Activated CD4-positive, alpha-beta T cell treated with anti-CD3 and anti-CD28 coated beads, Interleukin-2, amount 50 U/mL, for 48 hours (primary cell): ENCODE measurements around the gene NENF.

ENCODE experiments used
- DNase-seq, 2 experiments: peaks; one replicate each; pipeline ENCODE4 v3.0.0-alpha.2; 2020

NENF gene

DNA sequence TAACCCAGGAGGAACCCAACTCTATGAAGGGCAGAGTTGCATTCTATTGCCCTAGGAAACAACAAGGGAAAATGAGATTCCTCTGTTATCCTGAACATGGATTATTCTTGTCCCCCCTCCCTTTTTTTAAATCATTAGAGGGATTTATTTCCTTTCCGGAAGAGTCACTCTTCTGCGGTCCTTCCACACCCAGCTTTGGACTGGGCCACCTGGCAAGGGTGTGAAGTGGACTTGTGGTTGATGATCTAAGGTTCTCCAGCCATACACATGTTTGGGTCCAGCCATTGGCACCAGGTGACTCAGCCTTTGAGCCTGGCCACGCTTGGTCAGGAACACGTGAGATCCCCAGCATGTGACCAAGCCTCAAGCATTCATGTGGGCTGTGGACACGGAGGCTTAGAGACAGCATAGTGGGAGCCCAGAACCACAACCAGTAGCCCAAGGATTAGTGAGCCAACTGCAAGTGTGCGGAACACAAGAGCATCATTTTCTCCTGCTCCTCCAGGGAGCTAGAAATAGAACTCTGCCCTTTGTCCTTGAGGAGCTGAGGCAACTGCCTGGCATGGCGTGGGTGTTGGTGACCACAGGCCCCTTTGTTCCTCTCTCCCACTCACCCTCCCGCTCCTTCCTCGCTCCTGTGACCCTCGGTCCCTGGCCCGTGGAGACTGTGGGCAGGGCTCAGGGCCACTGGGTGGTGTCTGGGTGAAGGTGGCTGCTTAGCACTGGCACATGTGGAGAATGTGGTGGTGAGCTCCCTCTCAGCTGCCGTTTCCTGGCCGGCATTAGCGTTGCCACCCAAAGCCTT, 50.1 kb downstream of the NENF start:
- no peak for DNase-seq

DNA sequence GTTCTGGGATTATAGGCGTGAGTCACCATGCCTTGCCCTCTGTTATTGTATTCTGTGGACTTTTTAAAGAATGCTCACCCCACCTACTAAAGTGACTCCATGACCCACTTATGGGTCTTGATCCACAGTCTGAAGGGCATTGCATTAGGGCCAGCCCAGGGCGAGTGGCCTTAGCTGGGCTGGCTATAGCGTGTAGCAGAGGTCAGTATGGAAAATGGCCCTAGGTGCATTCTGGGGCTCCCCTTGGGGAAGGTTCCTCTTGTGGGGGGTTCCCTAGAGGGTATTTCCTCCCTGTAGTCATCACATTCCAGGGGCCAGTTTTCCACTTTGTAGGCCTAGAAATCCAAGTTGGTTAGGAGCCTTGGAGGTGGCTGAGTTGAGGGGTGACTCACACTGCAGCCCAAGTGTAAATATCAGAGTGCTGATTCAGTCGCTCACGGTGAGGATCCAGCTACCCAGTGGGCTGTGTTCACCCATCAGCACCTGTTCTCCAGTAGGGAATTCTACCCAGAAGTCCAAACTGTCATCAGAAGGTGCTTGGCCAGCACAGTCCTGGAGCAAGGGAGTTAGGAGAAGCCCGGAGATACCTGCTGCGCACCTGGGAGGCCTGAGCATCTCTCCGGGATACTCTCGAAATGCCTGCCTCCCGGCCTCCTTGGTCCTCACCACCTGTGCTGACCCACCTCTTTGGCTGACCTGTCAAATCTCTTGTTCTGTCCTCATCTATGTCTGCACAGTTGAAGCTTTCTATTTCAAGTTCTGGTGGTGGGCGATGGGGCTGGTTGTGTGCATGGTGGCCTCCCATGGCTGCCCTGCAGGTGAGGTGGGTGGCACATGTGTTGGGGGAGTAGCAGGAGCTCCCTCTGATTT, 52.2 kb downstream of the NENF start:
- DNase-seq = no peak

DNA sequence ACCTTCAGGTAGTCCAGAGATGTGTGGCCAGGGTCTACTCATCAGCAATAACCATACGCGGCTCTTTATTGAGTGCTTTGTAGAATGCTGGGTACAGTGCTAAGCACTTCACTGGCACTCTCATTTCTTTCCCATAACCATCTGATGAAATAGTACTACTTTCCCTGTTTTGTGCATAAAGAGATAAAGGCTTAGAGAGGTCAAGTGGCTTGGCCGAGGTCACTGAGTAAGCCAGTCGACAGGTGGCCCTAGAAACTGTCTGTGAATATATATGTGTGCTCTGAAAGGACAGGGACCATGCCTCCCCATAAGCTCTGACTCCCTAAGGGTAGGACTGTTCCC, 52.8 kb downstream of the NENF start:
- no peak for DNase-seq

DNA sequence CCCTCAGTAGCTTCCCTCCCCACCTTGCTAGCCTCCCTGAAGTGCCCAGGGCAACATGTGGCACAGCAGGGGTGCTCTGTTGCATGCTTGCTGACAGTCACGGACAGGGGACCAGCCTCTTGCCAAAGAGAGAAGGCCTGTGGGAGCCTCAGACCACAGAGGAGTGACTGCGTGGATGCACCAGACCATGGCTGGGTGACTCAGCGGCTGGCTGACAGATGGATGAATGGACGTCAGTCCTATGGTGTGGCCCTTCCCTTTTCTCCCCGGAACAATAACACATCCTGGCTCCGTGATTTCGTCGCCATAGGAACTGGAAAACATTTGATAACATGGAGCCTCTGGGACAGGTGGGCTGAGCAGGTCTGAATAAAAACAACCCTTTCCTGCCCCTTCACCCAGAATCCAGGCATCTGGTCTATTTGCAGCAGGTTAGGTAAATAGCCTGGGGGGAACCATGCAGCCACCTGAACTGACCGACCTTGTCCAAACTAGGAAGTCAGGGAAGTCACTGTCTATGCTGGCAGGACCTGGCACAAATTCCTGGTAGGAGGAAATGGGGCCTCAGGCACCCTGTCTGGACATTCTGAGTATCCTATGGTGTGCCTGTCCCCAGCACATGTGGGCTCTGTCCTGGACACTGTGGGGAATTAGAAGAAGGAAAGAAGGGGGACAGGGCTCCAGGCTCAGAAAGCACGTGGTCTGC, 53.3 kb downstream of the NENF start:
- DNase-seq = no peak

DNA sequence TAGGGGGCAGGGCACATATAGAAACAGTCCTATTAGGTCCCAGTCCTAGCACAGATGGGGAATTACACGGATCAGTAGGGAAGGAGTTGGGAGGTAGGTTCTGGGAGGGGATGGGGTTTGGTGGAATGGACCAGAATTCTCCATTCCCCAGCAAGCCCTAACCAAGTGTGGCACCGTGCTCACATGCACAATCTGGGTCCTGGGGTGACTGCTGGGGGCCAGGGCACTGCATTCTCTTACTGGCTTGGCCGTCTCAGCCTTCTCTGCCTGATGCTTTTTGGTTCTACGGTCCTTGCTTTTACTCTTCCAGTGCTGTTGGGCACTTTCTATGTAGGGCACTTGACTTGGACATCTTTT, 53.9 kb downstream of the NENF start:
- no peak for DNase-seq

DNA sequence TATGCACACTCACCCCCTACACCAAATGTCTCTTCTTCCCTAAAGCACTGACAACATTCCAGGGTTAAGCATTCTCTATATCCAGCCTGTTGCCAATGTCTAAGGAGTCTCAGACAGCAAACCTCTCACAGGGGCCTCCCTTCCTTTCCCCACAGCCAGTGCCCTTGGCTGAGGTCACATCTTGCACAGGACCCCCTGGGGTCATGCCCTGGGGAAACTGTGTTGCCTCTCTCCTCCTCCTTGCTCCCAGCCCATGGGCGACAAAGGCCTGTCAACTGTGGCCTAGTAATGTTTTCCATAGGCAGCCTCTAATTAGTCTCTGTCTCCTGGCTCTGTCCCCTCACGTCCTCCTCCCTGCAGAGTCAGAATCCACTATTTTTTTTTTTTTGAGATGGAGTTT, 54.6 kb downstream of the NENF start:
- DNase-seq = no peak

DNA sequence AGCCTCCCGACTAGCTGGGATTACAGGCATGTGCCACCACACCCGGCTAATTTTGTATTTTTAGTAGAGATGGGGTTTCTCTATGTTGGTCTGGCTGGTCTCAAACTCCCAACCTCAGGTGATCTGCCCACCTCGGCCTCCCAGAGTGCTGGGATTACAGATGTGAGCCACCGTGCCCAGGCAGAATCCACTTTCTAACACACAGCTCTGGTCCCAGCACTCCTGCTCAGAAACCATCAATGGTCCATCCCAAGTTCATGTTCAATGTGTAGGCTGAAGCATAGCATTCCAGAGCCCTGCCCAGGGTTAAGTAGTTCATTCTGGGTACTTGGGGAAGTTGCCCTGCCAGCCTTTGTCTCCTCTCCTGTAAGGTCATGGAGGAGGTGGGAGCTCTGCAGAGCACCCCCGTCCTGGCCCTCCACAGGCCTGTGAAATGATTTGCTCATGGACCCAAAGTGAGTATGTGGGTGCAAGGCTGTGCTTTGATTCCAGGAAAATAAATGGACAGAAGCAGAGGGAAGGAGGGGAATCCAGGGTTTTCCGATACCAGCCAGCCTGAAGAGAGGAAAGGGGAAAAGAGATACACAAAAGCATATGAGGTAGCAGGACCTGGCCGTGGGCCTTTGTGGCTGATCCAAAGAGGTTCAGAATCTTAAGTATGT, 55.2 kb downstream of the NENF start:
- no peak for DNase-seq

DNA sequence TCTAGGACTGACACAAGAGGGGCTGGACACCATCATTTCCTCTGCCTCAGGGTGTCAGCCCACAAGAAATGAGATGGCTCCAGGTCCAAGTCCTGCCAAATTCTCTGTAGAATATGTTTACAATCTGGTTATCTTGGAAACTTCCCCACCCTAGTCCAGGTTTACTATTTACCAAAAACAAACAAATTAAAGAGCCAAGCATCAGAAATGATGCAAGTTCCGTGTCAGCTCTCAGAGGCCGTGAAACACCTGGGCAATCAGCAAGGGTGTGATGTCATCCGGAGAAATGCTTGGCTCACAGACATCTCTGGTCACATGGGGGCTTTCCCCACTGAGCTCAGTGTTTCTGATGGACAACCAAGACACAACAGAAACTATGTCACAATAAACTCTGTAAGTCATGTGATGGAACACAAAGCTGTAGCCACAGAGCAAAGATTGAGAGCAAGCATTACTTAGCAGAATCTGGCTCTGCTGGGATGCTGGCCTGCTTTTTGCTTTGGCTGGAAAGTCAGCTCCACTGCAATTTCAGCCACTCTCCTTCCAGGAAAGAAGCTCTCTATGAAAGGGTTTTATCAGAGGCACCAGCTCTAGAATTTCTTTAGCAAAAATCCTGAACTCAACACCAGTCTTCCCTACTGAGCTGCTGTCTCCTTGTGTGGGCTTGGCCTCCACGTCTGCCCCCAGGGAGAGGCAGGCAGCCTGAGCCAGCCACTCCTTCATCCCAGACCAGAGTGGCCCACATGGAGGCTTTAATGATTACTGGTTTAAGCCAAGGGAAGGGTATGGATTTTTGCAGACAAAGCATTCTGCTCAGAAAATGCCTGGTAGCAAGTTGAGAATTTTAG, 55.9 kb downstream of the NENF start:
- DNase-seq = peak in 1 of 2 experiments; percentile 35

DNA sequence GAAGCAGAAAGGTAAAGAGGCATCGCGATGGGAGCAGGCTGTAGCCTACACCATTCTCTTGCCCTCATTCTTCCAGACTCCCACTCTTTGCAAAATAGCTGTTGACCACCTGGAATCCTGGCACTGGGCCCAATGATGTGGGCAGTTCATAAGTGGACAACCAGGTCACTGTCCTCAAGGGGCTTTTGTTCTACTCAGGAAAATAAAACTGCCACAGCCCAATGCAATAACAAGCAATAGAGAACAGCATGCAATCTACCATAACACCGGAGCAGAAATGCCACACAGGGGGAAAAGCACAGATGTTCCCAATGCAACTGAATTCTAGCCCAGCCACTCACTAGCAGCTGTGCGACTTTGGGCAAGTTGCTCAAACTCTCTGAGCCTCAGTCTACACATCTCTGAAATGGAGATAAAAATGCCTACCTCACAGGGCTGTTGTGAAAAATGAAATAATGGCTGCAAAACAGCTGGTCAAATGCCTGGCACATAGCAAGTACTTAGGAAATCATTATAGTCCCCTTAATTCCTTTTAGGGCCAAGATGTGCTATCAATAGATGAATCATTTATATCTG, 56.7 kb downstream of the NENF start:
- no peak for DNase-seq

DNA sequence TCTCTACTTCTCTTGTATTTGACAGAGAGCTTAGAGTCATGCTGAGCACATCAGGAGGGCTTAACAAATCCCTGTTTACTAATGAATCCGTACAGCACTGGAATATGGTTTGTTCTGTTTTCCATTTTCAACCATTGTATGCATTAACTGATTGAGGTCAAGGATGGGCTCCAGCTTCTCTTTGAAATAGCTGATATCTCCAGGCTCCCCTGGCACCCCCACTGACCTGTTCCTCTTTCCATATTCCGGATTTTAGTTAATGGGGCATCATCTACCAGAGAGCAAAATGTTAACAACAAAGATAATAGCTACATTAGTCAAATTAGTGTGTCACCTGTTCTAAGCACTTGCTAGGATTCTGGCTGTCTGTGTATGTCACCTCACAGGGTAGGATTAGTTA, 57.6 kb downstream of the NENF start:
- no peak for DNase-seq

DNA sequence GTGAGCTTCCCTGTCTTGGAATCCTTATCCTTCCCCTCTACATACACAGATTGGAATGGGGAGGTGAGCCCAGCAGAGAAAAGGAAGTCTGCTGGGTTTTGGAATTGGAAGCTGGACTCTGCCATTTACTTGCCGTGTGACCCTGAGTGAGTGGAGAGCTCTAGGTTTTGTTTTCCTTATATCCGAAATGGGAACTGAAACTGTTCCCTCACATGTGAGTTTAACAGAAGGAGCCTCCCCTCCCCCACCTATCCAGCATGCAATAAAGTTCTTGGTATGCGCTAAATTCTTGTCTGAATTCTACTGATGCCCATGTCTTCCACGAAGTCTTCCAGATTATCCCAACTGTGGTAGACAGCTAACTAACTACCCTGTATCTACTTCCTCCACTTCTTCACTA, 58.7 kb downstream of the NENF start:
- DNase-seq = no peak
